BLaER1 treated with 17β-estradiol and CSF1 and Interleukin-3, amounts not matched to agents 10 nM and 100 nM (cell line): Measurements from ENCODE around the gene KLK13.

Experiments used
- H3K27ac ChIP-seq, 11 experiments: shearing (Covaris generic); formaldehyde crosslinking; 2 replicates each; pipeline ENCODE4 v1.8.1; 2022
- H3K27me3 ChIP-seq, 11 experiments: shearing (Covaris generic); formaldehyde crosslinking; 2 replicates each; pipeline ENCODE4 v1.8.1; 2022
- H3K36me3 ChIP-seq, 11 experiments: shearing (Covaris generic); formaldehyde crosslinking; 2 replicates each; pipeline ENCODE4 v1.8.1; 2022
- H3K4me1 ChIP-seq, 10 experiments: shearing (Covaris generic); formaldehyde crosslinking; 2 replicates each; pipeline ENCODE4 v1.8.1; 2022
- H3K4me2 ChIP-seq, 11 experiments: shearing (Covaris generic); formaldehyde crosslinking; 2 replicates each; pipeline ENCODE4 v1.8.1; 2022
- H3K4me3 ChIP-seq, 10 experiments: shearing (Covaris generic); formaldehyde crosslinking; 2 replicates each; pipeline ENCODE4 v1.8.1; 2022
- H3K9ac ChIP-seq, 11 experiments: shearing (Covaris generic); formaldehyde crosslinking; 2 replicates each; pipeline ENCODE4 v1.8.1; 2022
- H3K9me3 ChIP-seq, 11 experiments: shearing (Covaris generic); formaldehyde crosslinking; replicated peaks in 1 of 11; 2 replicates each; pipeline ENCODE4 v1.8.1; 2022
- H4K20me1 ChIP-seq, 11 experiments: shearing (Covaris generic); formaldehyde crosslinking; 2 replicates each; pipeline ENCODE4 v1.8.1; 2022
- Cebpa-rat ChIP-seq, 11 experiments: shearing (Covaris generic); IDR thresholded peaks; 2 replicates each; pipeline ENCODE4 v1.8.1; 2022

Gene KLK13

DNA sequence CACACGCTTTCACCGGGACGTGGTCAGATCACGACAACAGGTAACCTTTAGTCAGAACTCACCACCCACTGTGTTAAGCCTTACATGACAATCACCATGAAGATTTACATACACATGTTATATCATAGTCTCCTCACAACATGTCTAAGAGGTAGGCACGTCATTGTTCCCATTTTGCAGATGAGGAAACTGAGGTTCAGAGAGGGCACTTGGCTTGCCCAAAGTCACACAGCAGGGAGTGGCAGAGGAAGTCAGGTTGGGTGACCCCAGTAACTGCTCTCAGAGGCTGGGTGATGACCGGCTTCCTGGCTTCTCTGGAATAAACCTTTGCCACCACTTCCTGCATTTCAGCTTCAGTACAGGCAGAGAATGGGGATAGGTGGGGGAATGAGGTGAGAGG, 50.6 kb downstream of the KLK13 start:
- Histone ChIP-seq H3K4me3 (no peak overlapping the region), H3K4me2 (peak overlapping the region in 7 of 11 experiments; percentile 10 to 68 (median 48); a peak in 11 of 22 replicates), H3K27ac (no peak overlapping the region), H3K4me1 (peaks cover 6 to 44% (median 35%) of the 10 kb centered on the region in 10 experiments; a peak in 19 of 20 replicates), H3K36me3 (no peaks in the 10 kb centered on the region), H3K9ac (no peak overlapping the region), H3K27me3 (peaks cover 25 to 35% (median 30%) of the 10 kb centered on the region in 11 experiments), H3K9me3 (no peaks in the 10 kb centered on the region), H4K20me1 (peaks cover 0 to 2% (median 0%) of the 10 kb centered on the region in 11 experiments; a peak in 2 of 22 replicates)
- TF ChIP-seq Cebpa-rat (IDR thresholded peaks at IDR 0.05): no peak

GRCh38 chr19:51012661-51013190, 52.2 kb downstream of the KLK13 start:
- no peak overlapping the region for H3K4me3 ChIP-seq
- no peak overlapping the region for H3K9ac ChIP-seq
- H3K36me3 ChIP-seq: no peaks in the 10 kb centered on the region
- H3K4me1 ChIP-seq: peaks cover 0 to 29% (median 24%) of the 10 kb centered on the region in 10 experiments; a peak in 15 of 20 replicates
- no peak for TF ChIP-seq Cebpa-rat (IDR thresholded peaks at IDR 0.05)
- no peaks in the 10 kb centered on the region for H3K9me3 ChIP-seq
- peak overlapping the region in 7 of 11 experiments; percentile 3 to 26 (median 17); a peak in 6 of 22 replicates for H3K27ac ChIP-seq
- 0 out of 22 replicates have a peak, but pooled peaks cover 0 to 4% (median 0%) of the 10 kb centered on the region in 11 experiments for H4K20me1 ChIP-seq
- H3K27me3 ChIP-seq: peaks cover 10 to 20% (median 15%) of the 10 kb centered on the region in 11 experiments
- H3K4me2 ChIP-seq: peak overlapping the region in 10 of 11 experiments; percentile 10 to 58 (median 50); a peak in 19 of 22 replicates

GRCh38 chr19:51010066-51010795, 54.7 kb downstream of the KLK13 start:
- Histone ChIP-seq H3K27me3 (no peaks in the 10 kb centered on the region), H3K9ac (no peak overlapping the region), H3K27ac (no peak overlapping the region), H3K36me3 (no peaks in the 10 kb centered on the region), H4K20me1 (0 out of 22 replicates have a peak, but pooled peaks cover 0 to 4% (median 0%) of the 10 kb centered on the region in 11 experiments), H3K9me3 (no peaks in the 10 kb centered on the region), H3K4me2 (no peak overlapping the region), H3K4me3 (no peak overlapping the region), H3K4me1 (peaks cover 0 to 26% (median 24%) of the 10 kb centered on the region in 10 experiments; a peak in 15 of 20 replicates)
- no peak for TF ChIP-seq Cebpa-rat (IDR thresholded peaks at IDR 0.05)

DNA sequence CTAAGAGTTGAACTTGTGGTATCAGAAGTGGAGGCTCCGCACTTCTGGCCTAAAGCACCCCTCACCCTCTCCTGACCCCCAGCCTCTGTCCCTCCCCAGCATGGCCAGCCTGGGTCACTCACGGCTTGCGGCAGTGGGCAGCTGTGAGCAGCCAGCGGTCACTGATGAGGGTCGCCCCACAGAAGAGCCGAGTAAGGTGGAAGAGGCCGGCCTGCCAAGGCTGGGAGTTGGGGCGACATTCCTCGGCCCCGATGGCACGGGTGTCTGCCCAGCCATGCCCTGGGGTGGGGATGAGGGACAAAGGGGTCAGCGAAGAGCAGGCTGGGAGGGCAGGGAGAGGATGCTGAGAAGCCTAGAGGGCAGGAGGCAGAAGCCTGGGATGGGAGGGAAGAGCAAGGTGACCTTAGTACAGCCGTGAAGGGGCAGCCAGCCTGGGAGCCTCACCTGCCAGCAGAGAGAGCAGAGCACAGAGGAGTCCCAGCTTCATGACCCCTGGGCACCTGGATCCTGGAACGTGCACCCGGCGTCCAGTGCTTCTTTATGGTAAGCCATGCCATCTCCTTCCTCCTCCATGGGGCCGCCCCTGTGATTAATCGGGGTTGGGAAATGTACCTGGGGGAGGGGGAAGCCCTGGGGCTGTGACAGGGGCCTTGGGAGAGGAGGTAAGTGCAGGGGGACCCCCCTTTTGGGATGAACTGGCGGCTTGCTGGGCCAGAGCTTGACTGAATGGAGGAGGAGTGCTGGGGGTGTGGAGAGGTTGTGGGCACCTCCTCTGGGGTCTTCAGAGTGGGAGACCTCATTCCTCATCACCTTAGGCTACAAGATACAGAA, 55.6 kb downstream of the KLK13 start:
- no peak for TF ChIP-seq Cebpa-rat (IDR thresholded peaks at IDR 0.05)
- H4K20me1 ChIP-seq: 0 out of 22 replicates have a peak, but pooled peaks cover 0 to 4% (median 0%) of the 10 kb centered on the region in 11 experiments
- no peak overlapping the region for H3K4me2 ChIP-seq
- peaks cover 0 to 21% (median 20%) of the 10 kb centered on the region in 10 experiments; a peak in 15 of 20 replicates for H3K4me1 ChIP-seq
- H3K9me3 ChIP-seq: no peaks in the 10 kb centered on the region
- no peak overlapping the region for H3K9ac ChIP-seq
- no peak overlapping the region for H3K27ac ChIP-seq
- no peaks in the 10 kb centered on the region for H3K36me3 ChIP-seq
- H3K27me3 ChIP-seq: no peaks in the 10 kb centered on the region
- no peak overlapping the region for H3K4me3 ChIP-seq

DNA sequence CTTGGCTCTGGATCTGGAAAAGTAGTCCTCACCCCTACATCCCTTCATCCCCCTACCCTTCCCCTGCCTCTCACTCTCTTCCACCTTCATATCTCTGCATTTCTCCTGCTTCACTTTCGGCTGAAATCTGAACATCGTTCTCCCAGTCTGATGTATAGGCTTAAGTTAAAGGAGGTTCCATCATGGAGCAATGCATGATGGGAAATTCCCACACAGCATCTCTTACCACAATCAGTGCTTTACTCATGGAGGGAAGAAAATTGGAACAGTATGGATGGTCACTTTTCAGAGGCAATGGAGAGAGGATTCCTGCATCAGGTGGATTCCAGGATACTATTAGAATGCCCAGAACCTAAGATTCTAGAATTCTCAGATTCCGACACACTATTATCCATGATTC, 57.4 kb downstream of the KLK13 start:
- H3K36me3 ChIP-seq: no peaks in the 10 kb centered on the region

DNA sequence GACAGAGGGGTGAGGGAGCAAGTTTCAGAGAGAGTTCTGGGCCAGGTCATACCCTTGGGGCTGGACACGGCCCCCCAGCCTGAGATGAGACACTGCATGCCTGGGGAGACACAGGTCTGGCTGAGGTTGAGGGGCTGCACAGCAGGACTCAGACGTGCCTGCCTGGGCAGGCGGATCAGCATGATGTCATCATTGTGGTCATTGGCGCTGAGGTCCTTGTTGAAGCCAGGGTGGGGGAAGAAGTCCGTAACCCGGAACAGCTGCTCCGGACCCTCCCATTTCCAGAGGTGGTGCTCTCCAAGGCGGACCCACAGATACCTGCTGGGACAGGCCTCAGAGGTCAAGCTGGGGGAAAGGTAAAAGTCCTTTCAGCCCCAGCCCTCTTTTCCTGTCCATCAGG, 58.5 kb downstream of the KLK13 start:
- H3K4me1 ChIP-seq: peaks cover 0 to 12% (median 11%) of the 10 kb centered on the region in 10 experiments; a peak in 11 of 20 replicates
- no peak for TF ChIP-seq Cebpa-rat (IDR thresholded peaks at IDR 0.05)
- 0 out of 22 replicates have a peak, but pooled peaks cover 0 to 4% (median 0%) of the 10 kb centered on the region in 11 experiments for H4K20me1 ChIP-seq
- no peak overlapping the region for H3K27ac ChIP-seq
- no peaks in the 10 kb centered on the region for H3K9me3 ChIP-seq
- H3K4me2 ChIP-seq: no peak overlapping the region
- H3K4me3 ChIP-seq: no peak overlapping the region
- no peaks in the 10 kb centered on the region for H3K36me3 ChIP-seq
- no peaks in the 10 kb centered on the region for H3K27me3 ChIP-seq
- no peak overlapping the region for H3K9ac ChIP-seq

More for the DNA sequence above, 57.4 kb downstream of the KLK13 start:
- no peak overlapping the region for H3K4me3 ChIP-seq
- no peak overlapping the region for H3K9ac ChIP-seq
- no peaks in the 10 kb centered on the region for H3K9me3 ChIP-seq
- no peak overlapping the region for H3K27ac ChIP-seq
- H3K4me1 ChIP-seq: peaks cover 0 to 8% (median 6%) of the 10 kb centered on the region in 10 experiments; a peak in 15 of 20 replicates
- no peak overlapping the region for H3K4me2 ChIP-seq
- TF ChIP-seq Cebpa-rat (IDR thresholded peaks at IDR 0.05): no peak
- no peaks in the 10 kb centered on the region for H3K27me3 ChIP-seq
- H4K20me1 ChIP-seq: 0 out of 22 replicates have a peak, but pooled peaks cover 0 to 4% (median 0%) of the 10 kb centered on the region in 11 experiments
